Smooth muscle cell (in vitro differentiated cells): ENCODE results near the gene DNASE1. TPM values are rescaled to one million over a fixed set of nuclear protein-coding genes. Genes with fewer than 3 reads are reported as not detected.

Experiments used
- DNase-seq: peaks from one replicate; lab custom pipeline; 2025; ENCODE audit not compliant: unreplicated experiment; lab: John Stamatoyannopoulos, UW
- H2AFZ ChIP-seq: fragments of 200-600 bp; sonication (generic); 2 replicates; pipeline ENCODE4 v1.6.0; 2016; ENCODE audit warnings: antibody characterized with exemption, low read depth, mild to moderate bottlenecking
- H3F3A ChIP-seq: fragments of 200-600 bp; sonication (generic); 2 replicates; pipeline ENCODE4 v1.6.0; 2017; ENCODE audit warnings: antibody characterized with exemption, low read depth
- H3K27ac ChIP-seq: fragments of 200-600 bp; sonication (generic); 2 replicates; pipeline ENCODE4 v1.5.1; 2016; ENCODE audit warnings: low read depth, mild to moderate bottlenecking
- H3K27me3 ChIP-seq: fragments of 200-600 bp; sonication (generic); 2 replicates; pipeline ENCODE4 v1.6.1; 2016; ENCODE audit warnings: low read depth, mild to moderate bottlenecking
- H3K36me3 ChIP-seq: fragments of 200-600 bp; sonication (generic); 2 replicates; pipeline ENCODE4 v1.5.1; 2016; ENCODE audit warnings: low read depth
- H3K4me1 ChIP-seq: fragments of 200-600 bp; sonication (generic); 2 replicates; pipeline ENCODE4 v1.5.1; 2016; ENCODE audit warnings: low read depth
- H3K4me2 ChIP-seq: fragments of 200-600 bp; sonication (generic); 2 replicates; pipeline ENCODE4 v1.6.0; 2016; ENCODE audit warnings: mild to moderate bottlenecking
- H3K4me3 ChIP-seq: fragments of 200-600 bp; sonication (generic); 2 replicates; pipeline ENCODE4 v1.5.1; 2016; ENCODE audit warnings: mild to moderate bottlenecking
- H3K79me2 ChIP-seq: fragments of 200-600 bp; sonication (generic); 2 replicates; pipeline ENCODE4 v1.6.0; 2016; ENCODE audit warnings: low read depth, mild to moderate bottlenecking
- H3K9ac ChIP-seq: fragments of 200-600 bp; sonication (generic); 2 replicates; pipeline ENCODE4 v1.6.0; 2016; ENCODE audit warnings: low read depth
- H3K9me3 ChIP-seq: fragments of 200-600 bp; sonication (generic); replicated peaks from 2 replicates; pipeline ENCODE4 v1.5.1; 2016; ENCODE audit warnings: low read depth
- H4K20me1 ChIP-seq: fragments of 200-600 bp; sonication (generic); 2 replicates; pipeline ENCODE4 v1.6.0; 2016; ENCODE audit warnings: low read depth
- CTCF ChIP-seq: fragments of 200-600 bp; sonication (generic); IDR thresholded peaks from 2 replicates; pipeline ENCODE4 v1.5.1; 2017; ENCODE audit warnings: borderline replicate concordance, mild to moderate bottlenecking, antibody characterized with exemption; ENCODE audit not compliant: insufficient read depth, poor library complexity, severe bottlenecking
- WGBS: methylation state at CpG from one replicate; pipeline ENCODE4 v1.1.7; 2016; ENCODE audit warnings: low lambda C conversion rate; 5-methylcytosine and 5-hydroxymethylcytosine counted together
- polyA plus RNA-seq: library from polyadenylated mRNA; unstranded; fragments of >200 nt; fragmentation: Nextera tagmentation; extraction: Ambion mirVana; gene quantifications from 2 replicates; pipeline ENCODE4 v1.2.1, GENCODE V29; 2016
- total RNA-seq: library from RNA; depleted of rRNA; stranded (reverse); fragments of >200 nt; gene quantifications from 2 replicates; pipeline ENCODE4 v1.2.3, GENCODE V29; 2014

The DNASE1 gene
- total and polyA plus RNA-seq, 2 experiments from 2014 or later = 8.1 to 37.8 TPM

DNA sequence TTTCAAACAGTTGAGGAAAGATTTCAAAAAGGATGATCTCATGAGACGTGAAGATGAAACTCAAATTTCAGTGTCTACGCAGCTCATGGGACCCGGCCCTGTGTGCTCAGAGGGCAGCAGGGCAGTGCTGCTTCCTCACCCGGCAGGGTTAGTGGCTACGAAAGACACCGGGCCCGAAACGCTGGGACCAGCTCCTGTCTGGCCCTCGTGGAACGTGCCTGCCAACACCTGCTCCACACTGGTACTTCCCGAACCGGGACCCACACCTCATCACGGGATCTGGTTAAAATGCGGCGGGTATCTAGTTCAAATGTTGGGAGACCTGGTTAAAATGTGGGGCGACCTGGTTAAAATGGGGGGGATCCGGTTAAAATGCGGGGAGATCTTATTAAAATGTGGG is 18.7 kb downstream of the DNASE1 start:
- no peak for TF ChIP-seq CTCF
- Histone ChIP-seq H4K20me1 (no peaks in the 10 kb centered on the region), H2AFZ (no peak overlapping the region), H3K27ac (no peak overlapping the region), H3K4me2 (no peak overlapping the region), H3F3A (no peaks in the 10 kb centered on the region), H3K27me3 (no peaks in the 10 kb centered on the region), H3K9me3 (no peaks in the 10 kb centered on the region), H3K4me1 (no peaks in the 10 kb centered on the region), H3K36me3 (no peaks in the 10 kb centered on the region), H3K79me2 (no peaks in the 10 kb centered on the region), H3K9ac (no peak overlapping the region), H3K4me3 (no peak overlapping the region)
- no peak for DNase-seq
- WGBS = 95% methylated on average over 18 of the region's 18 CpGs

GRCh38 chr16:3673676-3674377 is 19.3 kb downstream of the DNASE1 start:
- Histone ChIP-seq H3K4me1 (no peaks in the 10 kb centered on the region), H3K4me3 (no peak overlapping the region), H3K9me3 (no peaks in the 10 kb centered on the region), H3F3A (no peaks in the 10 kb centered on the region), H3K9ac (no peak overlapping the region), H3K27ac (no peak overlapping the region), H4K20me1 (no peaks in the 10 kb centered on the region), H2AFZ (no peak overlapping the region), H3K27me3 (no peaks in the 10 kb centered on the region), H3K36me3 (no peaks in the 10 kb centered on the region), H3K4me2 (no peak overlapping the region), H3K79me2 (no peaks in the 10 kb centered on the region)
- WGBS = 94% methylated on average over 13 of the region's 13 CpGs
- no peak for TF ChIP-seq CTCF
- no peak for DNase-seq

DNA sequence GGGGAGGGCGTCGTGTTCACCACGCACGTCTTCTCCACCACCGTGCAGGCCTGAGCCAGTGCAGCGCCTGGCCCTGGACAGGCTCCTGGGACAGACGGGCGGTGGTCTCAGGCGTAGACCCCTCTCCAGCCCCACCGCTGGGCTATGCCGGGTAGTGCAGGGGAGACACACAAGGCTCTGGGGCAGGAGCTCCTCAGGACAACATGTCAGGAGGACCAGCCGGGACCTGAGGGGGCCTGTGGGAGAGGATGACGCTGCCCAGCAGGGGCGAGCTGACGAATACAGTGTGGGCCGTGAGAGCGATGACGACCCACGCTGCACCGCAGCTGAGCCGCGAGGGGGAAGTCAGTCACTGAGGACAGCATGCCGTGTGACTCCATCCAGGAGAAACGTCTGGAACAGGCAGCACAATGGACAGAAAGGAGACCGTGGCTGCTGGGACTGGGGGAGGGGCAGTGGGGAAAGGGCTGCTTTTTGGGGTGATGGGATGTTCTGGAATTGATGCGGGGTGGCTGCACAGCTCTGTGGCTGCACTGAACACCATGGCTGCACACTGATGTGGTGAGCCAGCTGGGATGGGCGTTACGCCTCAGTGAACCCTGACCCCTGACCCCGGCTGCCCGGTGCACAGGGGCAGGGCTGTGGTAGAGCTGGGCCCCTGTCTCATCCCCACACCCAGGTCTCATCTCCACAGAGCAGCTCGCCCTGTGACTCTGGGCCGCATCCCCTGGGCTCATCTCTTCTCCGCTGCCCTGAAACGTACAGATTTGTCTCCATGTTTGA is 20.2 kb downstream of the DNASE1 start:
- H2AFZ ChIP-seq = no peak overlapping the region
- H3F3A ChIP-seq = no peaks in the 10 kb centered on the region
- no peak for TF ChIP-seq CTCF
- H3K79me2 ChIP-seq = no peaks in the 10 kb centered on the region
- H3K36me3 ChIP-seq = no peaks in the 10 kb centered on the region
- no peak overlapping the region for H3K27ac ChIP-seq
- H3K9ac ChIP-seq = no peak overlapping the region
- no peak overlapping the region for H3K4me3 ChIP-seq
- no peaks in the 10 kb centered on the region for H4K20me1 ChIP-seq
- no peak overlapping the region for H3K4me2 ChIP-seq
- H3K27me3 ChIP-seq = no peaks in the 10 kb centered on the region
- no peak for DNase-seq
- H3K9me3 ChIP-seq = no peaks in the 10 kb centered on the region
- WGBS = 98% methylated on average over 31 of the region's 34 CpGs
- no peaks in the 10 kb centered on the region for H3K4me1 ChIP-seq
